K562 (cell line): ENCODE measurements around the gene NFATC1. TPM values are rescaled to one million over a fixed set of nuclear protein-coding genes. Genes with fewer than 3 reads are reported as not detected.

Experiments
- CTBP1 ChIP-seq: fragments of 450-650 bp; IDR thresholded peaks from 2 replicates; pipeline ENCODE4 v1.6.1; 2016; ENCODE audit warnings: borderline replicate concordance
- DPF2 ChIP-seq: fragments of 450-650 bp; IDR thresholded peaks from 2 replicates; pipeline ENCODE4 v1.6.1; 2016
- ETS2 ChIP-seq: IDR thresholded peaks from 2 replicates; pipeline ENCODE4 v1.6.1; 2016; ENCODE audit warnings: borderline replicate concordance, missing genetic modification characterization, mild to moderate bottlenecking, moderate library complexity, missing compliant biosample characterization; ENCODE audit not compliant: poor library complexity, severe bottlenecking
- GTF3C2 ChIP-seq: IDR thresholded peaks from 3 replicates; pipeline ENCODE4 v1.6.1; 2011; ENCODE audit warnings: borderline replicate concordance, mild to moderate bottlenecking, moderate library complexity; ENCODE audit not compliant: insufficient read length; ENCODE audit errors: extremely low read depth
- MED1 ChIP-seq: sonication (generic); formaldehyde crosslinking; IDR thresholded peaks from 2 replicates; pipeline ENCODE4 v1.8.1; 2023; ENCODE audit warnings: missing genetic modification reagents, borderline replicate concordance
- MYC ChIP-seq, 2 experiments: fragments of 250-450 bp in 1 of 2; sonication (Bioruptor Pico) in 1 of 2; IDR thresholded peaks; 2 replicates each; pipeline versions ENCODE4 v1.5.1 to v1.6.1; 2012 to 2021; ENCODE audit warnings: low read depth in 2 of 2, borderline replicate concordance in 1 of 2, improper control_type of control experiment in 1 of 2, low read length in 1 of 2, mild to moderate bottlenecking in 1 of 2, moderate library complexity in 1 of 2
- NCOR1 ChIP-seq: fragments of 450-650 bp; IDR thresholded peaks from 2 replicates; pipeline ENCODE4 v1.6.1; 2016; ENCODE audit warnings: mild to moderate bottlenecking, moderate library complexity
- RFX7 ChIP-seq: fragments of 250-450 bp; sonication (Bioruptor Pico); IDR thresholded peaks from 2 replicates; pipeline ENCODE4 v1.5.1; 2021; ENCODE audit warnings: mild to moderate bottlenecking
- SMAD4 ChIP-seq: fragments of 250-450 bp; sonication (Bioruptor Pico); conservative IDR thresholded peaks from 2 replicates; pipeline ENCODE4 v1.8.0; 2021; ENCODE audit warnings: inconsistent platforms, mild to moderate bottlenecking, moderate library complexity
- polyA plus RNA-seq, 8 experiments: library from polyadenylated mRNA; depleted of rRNA in 4 of 8; stranded (reverse) in 5 of 8; unstranded in 3 of 8; fragments of >200 nt; fragmentation: Nextera tagmentation in 2 of 8; fragmentation: Illumina TruSeq in 1 of 8; extraction: Ambion mirVana in 2 of 8; extraction: Trizol in 1 of 8; gene quantifications; 2 replicates each; pipeline versions ENCODE4 v1.2.1 to v1.2.3, GENCODE V29; 2011 to 2014; ENCODE audit warnings: inconsistent platforms in 1 of 8, missing spikeins in 1 of 8
- total RNA-seq, 7 experiments: library from RNA; depleted of rRNA in 6 of 7; stranded (reverse); fragments of >200 nt in 6 of 7; fragmentation: Illumina TruSeq in 2 of 7; extraction: Trizol in 2 of 7; gene quantifications; 2 replicates each; pipeline versions ENCODE4 v1.2.1 to v1.2.3, GENCODE V29; 2011 to 2021; ENCODE audit warnings: low replicate concordance in 1 of 7
- TF ChIP-seq, protein P1 (sequence below): sonication (generic); formaldehyde crosslinking; IDR thresholded peaks from 2 replicates; pipeline ENCODE4 v1.5.0; 2020; ENCODE audit warnings: missing genetic modification reagents

The NFATC1 gene
- total and polyA plus RNA-seq, 9 of the 15 experiments (the other 6 are each of a cell fraction or from before 2014, with no cell fraction given) = 1.1 to 16.4 (median 2.5) TPM

DNA sequence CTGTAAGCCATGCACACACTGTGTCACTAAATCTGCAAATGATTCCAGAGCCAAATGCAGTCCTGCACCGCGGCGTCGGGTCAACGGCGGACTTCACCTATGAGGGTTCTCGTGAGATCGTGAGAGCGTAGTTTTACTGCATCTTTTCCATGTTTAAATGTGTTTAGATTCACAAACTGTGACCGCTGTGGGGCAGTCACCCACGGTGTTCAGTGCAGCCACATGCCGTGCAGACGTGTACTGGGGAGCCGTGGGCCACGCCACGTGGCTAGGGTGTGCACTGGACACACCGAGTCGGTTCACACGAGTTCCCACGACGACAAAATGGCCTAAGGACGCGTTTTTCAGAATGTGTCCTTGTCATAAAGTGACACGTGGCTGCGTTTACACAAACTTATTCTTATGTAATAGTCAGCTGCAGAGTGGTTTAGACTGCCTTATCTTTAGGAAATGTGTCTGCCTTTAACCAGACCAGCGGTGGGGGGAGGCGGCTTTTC lies 34.1 kb downstream of the NFATC1 start (continued):
- TF ChIP-seq GTF3C2 = no peak
- TF ChIP-seq CTBP1 = peak; percentile 28; the same call in 1 of the 2 replicates
- TF ChIP-seq SMAD4 (CRISPR knock-in tag) = peak; percentile 86
- TF ChIP-seq NCOR1 = peak; percentile 59
- TF ChIP-seq, protein P1, sequence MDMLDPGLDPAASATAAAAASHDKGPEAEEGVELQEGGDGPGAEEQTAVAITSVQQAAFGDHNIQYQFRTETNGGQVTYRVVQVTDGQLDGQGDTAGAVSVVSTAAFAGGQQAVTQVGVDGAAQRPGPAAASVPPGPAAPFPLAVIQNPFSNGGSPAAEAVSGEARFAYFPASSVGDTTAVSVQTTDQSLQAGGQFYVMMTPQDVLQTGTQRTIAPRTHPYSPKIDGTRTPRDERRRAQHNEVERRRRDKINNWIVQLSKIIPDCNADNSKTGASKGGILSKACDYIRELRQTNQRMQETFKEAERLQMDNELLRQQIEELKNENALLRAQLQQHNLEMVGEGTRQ = peak; percentile 9; the same call in 1 of the 2 replicates
- no peak for TF ChIP-seq ETS2 (tag)
- no peak for TF ChIP-seq MED1
- TF ChIP-seq RFX7 (CRISPR knock-in tag) = no peak
- TF ChIP-seq DPF2 = 0 out of 2 replicates have a peak, but pooled peaks have one; percentile 24
- peak; percentile 76 for TF ChIP-seq MYC (IDR thresholded peaks at IDR 0.05; ENCODE audit: low read depth, low read length)
- no peak for TF ChIP-seq MYC (CRISPR knock-in tag; IDR thresholded peaks at IDR 0.05; ENCODE audit: borderline replicate concordance, low read depth)
- TF ChIP-seq, all 486 proteins: peak for 44
